Liver (tissue), 3 donors: ENCODE data around the gene PFAS.

Experiments used
- ATF3 ChIP-seq: IDR thresholded peaks from 2 replicates; pipeline ENCODE4 v1.6.1; 2016; ENCODE audit warnings: antibody characterized with exemption
- CTCF ChIP-seq: fragments of 150-350 bp; IDR thresholded peaks from 2 replicates; pipeline ENCODE4 v1.5.1; 2017; ENCODE audit warnings: improper control_type of control experiment, low read depth, low read length; ENCODE audit not compliant: missing input control
- RAD21 ChIP-seq, 2 donors: IDR thresholded peaks; 2 replicates each; pipeline ENCODE4 v1.6.1; 2016; ENCODE audit warnings: antibody characterized with exemption in 2 of 2, mild to moderate bottlenecking in 2 of 2
- REST ChIP-seq: IDR thresholded peaks from 2 replicates; pipeline ENCODE4 v1.6.1; 2016; ENCODE audit warnings: antibody characterized with exemption, mild to moderate bottlenecking
- TAF1 ChIP-seq: conservative IDR thresholded peaks from 2 replicates; pipeline ENCODE4 v1.6.1; 2016; ENCODE audit warnings: antibody characterized with exemption, mild to moderate bottlenecking
- donor health status: healthy.
- donor health status: healthy.

- TF ChIP-seq CTCF (no peak), TAF1 (no peak), RAD21 (IDR thresholded peaks at IDR 0.05) (no peak), ATF3 (no peak), REST (no peak)
Measured at GRCh38 chr17:8212312-8213180, 36.5 kb upstream of the PFAS start.
